HUES6 (cell line): Measurements from ENCODE around the gene SLMAP.

Source experiments
- H3K27ac ChIP-seq: 2 replicates; pipeline ENCODE4 v1.7.0; 2013; ENCODE audit warnings: low read depth, mild to moderate bottlenecking, low read length, inconsistent platforms
- H3K27me3 ChIP-seq: 2 replicates; pipeline ENCODE4 v1.6.1; 2013; ENCODE audit warnings: low read length; ENCODE audit not compliant: control insufficient read depth, insufficient read depth
- H3K36me3 ChIP-seq: 2 replicates; pipeline ENCODE4 v1.6.1; 2013; ENCODE audit warnings: low read length; ENCODE audit not compliant: control insufficient read depth, insufficient read depth
- H3K4me1 ChIP-seq: 2 replicates; pipeline ENCODE4 v1.6.1; 2013; ENCODE audit warnings: low read length; ENCODE audit not compliant: control insufficient read depth, insufficient read depth
- H3K4me3 ChIP-seq: 2 replicates; pipeline ENCODE4 v1.5.1; 2013; ENCODE audit warnings: low read depth, low read length
- H3K9ac ChIP-seq: one replicate; pipeline ENCODE4 v1.6.1; 2013; ENCODE audit warnings: mild to moderate bottlenecking, low read length
- H3K9me3 ChIP-seq: 2 replicates; pipeline ENCODE4 v1.6.1; 2013; ENCODE audit warnings: low read depth, low read length; ENCODE audit not compliant: control insufficient read depth, insufficient read depth

The SLMAP gene

DNA sequence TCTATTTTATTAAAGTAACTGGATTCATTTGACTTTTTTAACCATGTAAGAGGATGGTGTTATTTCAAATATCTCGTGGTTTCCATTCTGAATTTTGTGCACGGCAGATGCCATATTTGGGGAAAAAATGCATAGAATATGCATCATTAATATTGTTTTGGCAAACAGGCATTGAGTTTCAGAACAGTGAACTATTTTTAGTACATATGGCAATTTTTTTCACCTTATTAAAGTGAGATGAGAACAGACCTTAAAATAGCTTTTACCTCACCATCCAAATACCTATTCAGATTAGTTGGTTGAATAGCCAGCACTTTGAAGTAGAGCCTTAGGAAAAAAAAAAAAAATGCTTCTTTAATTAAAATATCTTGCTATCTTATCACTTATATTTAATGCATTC, 134.8 kb downstream of the SLMAP start:
- Histone ChIP-seq H3K27ac (no peak overlapping the region), H3K27me3 (no peaks in the 10 kb centered on the region), H3K36me3 (peaks cover 8% of the 10 kb centered on the region), H3K9ac (no peak overlapping the region), H3K4me1 (no peaks in the 10 kb centered on the region), H3K9me3 (no peaks in the 10 kb centered on the region), H3K4me3 (no peak overlapping the region)

DNA sequence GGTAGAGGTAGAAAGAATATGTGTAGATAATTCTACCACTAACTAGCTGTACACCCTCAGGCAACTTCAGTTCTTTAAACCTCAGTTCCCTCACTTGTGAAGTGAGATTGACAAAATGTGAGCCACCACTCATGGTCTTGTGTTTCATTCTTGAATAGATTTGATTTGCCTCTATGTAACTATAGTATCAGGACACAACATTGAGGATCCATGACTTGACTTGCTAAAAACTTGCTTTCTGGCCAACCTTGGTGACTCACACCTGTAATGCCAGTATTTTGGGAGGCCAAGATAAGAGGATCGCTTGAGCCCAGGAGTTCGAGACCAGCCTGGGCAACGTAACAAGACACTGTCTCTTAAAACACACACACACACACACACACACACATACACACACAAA, 136.3 kb downstream of the SLMAP start:
- Histone ChIP-seq H3K4me3 (no peak overlapping the region), H3K4me1 (no peaks in the 10 kb centered on the region), H3K9ac (no peak overlapping the region), H3K36me3 (peaks cover 15% of the 10 kb centered on the region), H3K9me3 (no peaks in the 10 kb centered on the region), H3K27me3 (no peaks in the 10 kb centered on the region), H3K27ac (no peak overlapping the region)

DNA sequence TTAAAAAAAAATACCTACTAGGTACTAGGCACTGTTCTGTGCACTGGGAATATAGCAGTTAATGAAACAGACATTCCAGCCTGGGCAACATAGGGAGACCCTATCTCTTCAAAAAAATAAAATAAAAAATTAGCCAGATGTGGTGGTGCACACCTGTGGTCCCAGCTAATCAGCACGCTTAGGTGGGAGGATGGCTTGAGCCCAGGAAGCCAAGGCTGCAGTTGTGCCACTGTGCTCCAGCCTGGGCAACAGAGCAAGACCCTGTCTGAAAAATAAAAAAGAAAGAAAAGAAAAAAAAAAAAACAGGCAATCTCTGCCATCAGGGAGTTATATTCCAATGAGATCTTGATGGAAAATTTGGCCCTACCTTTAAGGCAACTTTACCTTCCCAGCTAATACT, 137.0 kb downstream of the SLMAP start:
- H3K27me3 ChIP-seq: no peaks in the 10 kb centered on the region
- H3K9ac ChIP-seq: no peak overlapping the region
- H3K9me3 ChIP-seq: no peaks in the 10 kb centered on the region
- H3K4me3 ChIP-seq: no peak overlapping the region
- no peak overlapping the region for H3K27ac ChIP-seq
- peaks cover 11% of the 10 kb centered on the region for H3K36me3 ChIP-seq
- H3K4me1 ChIP-seq: no peaks in the 10 kb centered on the region

DNA sequence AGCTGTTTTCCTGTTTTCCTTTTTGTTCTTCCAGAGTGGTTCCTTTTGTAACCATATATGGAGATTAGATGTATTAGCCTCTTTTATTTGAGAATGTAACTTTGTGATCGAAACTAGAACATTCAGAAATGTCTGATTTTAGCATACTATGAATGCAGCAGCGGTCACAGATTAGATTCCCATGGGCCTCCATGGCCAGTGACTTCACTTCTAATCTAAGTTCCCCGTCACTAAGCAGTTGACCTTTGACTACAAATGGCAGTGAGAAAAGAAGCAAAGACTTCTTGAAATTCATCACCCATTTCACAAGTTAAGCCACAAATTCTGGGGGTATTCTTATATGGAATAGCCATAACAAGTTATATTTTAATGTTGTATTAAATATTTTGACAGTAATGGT, 137.6 kb downstream of the SLMAP start:
- Histone ChIP-seq H3K9me3 (no peaks in the 10 kb centered on the region), H3K4me3 (no peak overlapping the region), H3K27me3 (no peaks in the 10 kb centered on the region), H3K27ac (no peak overlapping the region), H3K4me1 (no peaks in the 10 kb centered on the region), H3K36me3 (peaks cover 11% of the 10 kb centered on the region), H3K9ac (no peak overlapping the region)

DNA sequence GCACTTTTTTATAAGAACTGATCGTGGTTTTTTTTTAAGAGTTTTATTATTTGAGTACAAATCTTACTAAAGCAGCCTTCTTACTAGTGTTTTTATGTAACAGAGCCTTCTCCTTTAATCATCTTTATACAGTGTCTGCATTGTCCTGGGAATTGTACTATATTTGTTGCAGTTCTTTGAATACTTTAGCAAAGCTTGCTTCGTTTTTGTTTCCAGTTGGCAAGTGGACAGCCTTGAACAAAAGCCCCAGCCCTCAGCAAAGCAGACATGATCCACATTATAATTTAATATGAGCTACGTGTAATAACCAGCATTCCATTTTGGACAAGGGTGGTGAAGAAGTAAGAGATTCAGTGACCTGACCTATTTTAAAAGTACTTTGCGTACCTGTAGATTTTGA, 139.9 kb downstream of the SLMAP start:
- peaks cover 14% of the 10 kb centered on the region for H3K36me3 ChIP-seq
- no peaks in the 10 kb centered on the region for H3K4me1 ChIP-seq
- no peak overlapping the region for H3K27ac ChIP-seq
- no peak overlapping the region for H3K4me3 ChIP-seq
- H3K9me3 ChIP-seq: no peaks in the 10 kb centered on the region
- no peaks in the 10 kb centered on the region for H3K27me3 ChIP-seq
- no peak overlapping the region for H3K9ac ChIP-seq

DNA sequence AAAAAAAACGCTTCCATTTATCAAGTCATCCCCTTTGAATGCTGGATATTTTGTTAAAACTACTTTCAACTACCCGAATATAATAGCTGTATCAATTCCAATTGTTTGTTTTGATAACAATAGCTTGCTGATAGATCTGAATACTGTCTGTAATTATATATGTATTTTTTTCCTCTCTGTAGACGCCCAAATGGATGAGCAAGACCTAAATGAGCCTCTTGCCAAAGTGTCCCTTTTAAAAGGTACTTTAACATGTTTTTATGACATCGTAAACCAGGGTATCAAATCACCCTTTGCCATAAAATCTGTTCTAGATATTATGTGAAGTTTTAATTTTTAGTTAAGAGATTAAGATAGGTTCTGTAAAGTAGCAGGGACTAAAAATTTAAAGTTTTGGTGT, 140.6 kb downstream of the SLMAP start:
- H3K9me3 ChIP-seq: no peaks in the 10 kb centered on the region
- peaks cover 14% of the 10 kb centered on the region for H3K36me3 ChIP-seq
- no peaks in the 10 kb centered on the region for H3K27me3 ChIP-seq
- no peak overlapping the region for H3K4me3 ChIP-seq
- H3K9ac ChIP-seq: no peak overlapping the region
- no peaks in the 10 kb centered on the region for H3K4me1 ChIP-seq
- H3K27ac ChIP-seq: no peak overlapping the region

DNA sequence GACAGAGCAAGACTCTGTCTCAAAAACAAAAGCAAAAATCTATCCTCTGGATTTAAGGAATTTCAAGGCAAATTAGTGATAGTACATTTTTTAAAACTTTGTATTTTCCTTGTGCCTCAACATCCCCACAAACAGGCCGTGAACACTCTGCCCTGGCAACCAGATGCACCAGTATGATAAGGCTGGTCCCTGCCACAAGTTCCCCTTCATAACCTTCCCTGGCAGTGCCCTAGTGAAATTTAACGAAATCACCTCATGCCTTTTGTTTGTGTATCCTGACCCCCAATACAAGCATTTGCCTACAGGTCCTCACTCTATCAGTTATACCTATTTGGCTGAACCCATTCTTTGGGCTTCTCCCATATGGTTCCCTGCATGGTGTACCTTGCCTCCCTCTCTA, 144.7 kb downstream of the SLMAP start:
- H3K36me3 ChIP-seq: peaks cover 14% of the 10 kb centered on the region
- H3K9ac ChIP-seq: no peak overlapping the region
- no peak overlapping the region for H3K4me3 ChIP-seq
- H3K27ac ChIP-seq: no peak overlapping the region
- H3K4me1 ChIP-seq: no peaks in the 10 kb centered on the region
- H3K9me3 ChIP-seq: no peaks in the 10 kb centered on the region
- H3K27me3 ChIP-seq: no peaks in the 10 kb centered on the region

DNA sequence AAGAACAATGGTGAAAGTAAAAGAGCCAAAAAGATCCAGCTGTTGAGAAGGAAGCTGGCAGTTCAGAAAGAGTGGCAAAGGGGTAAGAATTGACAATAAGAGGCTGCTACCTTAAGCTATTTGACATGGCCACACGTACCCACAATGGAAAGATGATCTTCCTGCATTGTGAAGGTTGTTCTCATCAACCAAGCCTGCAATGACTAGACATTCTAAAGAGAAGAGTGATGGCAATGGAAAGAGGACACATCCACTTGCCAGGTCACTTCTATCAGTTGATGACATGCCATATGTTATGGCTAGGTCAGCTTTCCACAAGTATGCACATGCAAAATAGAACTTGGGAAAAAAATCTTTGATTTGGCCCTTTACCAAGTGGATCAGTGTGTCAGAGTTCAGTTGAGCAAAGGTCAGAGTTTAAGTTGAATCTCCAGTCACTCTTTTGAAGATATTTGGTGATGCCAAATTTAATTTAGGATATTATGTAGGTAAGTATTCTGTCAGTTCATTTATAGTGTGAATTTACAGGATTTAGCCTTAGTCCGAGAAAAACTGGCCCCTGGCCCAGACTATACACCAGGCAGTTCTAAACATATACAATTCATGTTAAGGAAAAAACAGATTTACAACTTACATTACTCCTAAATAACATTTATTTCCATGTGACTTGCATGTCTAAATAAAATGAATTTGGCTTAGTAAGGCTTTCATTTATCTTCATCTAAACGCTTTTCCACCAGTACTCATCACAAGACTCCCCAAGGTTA, 147.2 kb downstream of the SLMAP start:
- Histone ChIP-seq H3K27me3 (no peaks in the 10 kb centered on the region), H3K9me3 (no peaks in the 10 kb centered on the region), H3K27ac (no peak overlapping the region), H3K9ac (no peak overlapping the region), H3K4me1 (no peaks in the 10 kb centered on the region), H3K4me3 (no peak overlapping the region), H3K36me3 (peaks cover 11% of the 10 kb centered on the region)

DNA sequence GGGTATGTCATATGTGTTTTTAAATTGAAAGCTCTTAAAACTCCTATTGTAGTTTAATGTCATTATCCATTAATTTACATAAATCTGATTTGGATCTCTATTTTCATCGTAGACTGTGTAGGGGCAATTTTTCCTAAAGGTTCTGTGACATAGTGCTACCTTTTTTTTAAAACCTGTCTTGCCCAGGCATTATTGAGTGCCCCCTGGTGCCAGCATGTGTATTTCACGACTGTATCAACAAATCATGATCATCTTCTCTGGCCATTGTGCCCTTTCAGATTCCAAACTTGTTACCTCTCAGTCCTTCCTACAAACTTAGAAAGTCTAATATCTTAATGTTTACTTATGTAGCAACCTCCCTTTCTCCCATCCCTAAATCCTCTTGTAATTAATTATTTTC, 154.9 kb downstream of the SLMAP start:
- H3K27ac ChIP-seq: no peak overlapping the region
- H3K27me3 ChIP-seq: no peaks in the 10 kb centered on the region
- H3K9me3 ChIP-seq: no peaks in the 10 kb centered on the region
- H3K4me3 ChIP-seq: no peak overlapping the region
- H3K9ac ChIP-seq: no peak overlapping the region
- peaks cover 3% of the 10 kb centered on the region; the same call in 1 of the 2 replicates for H3K4me1 ChIP-seq
- peaks cover 59% of the 10 kb centered on the region for H3K36me3 ChIP-seq

DNA sequence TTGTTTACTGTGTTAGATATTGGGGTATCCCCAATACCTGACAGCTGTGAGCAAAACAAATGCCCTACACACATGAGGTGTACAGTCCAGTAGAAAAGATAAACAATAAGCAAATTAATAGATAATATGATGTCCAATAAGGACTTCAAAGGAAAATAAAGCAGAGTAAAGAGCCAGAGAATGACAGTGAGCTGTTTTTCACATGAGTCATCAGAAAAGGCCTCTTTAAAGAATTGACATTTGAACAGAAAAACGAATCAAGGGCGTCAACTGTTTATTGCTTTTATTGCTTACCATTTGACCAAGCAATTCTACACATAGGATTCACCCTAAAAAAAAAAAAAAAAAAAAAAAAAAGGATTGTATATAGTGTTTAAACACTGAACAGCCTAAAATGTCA, 155.5 kb downstream of the SLMAP start:
- H3K4me1 ChIP-seq: peaks cover 3% of the 10 kb centered on the region; the same call in 1 of the 2 replicates
- no peak overlapping the region for H3K4me3 ChIP-seq
- H3K9me3 ChIP-seq: no peaks in the 10 kb centered on the region
- H3K27ac ChIP-seq: no peak overlapping the region
- H3K36me3 ChIP-seq: peaks cover 65% of the 10 kb centered on the region
- no peak overlapping the region for H3K9ac ChIP-seq
- H3K27me3 ChIP-seq: no peaks in the 10 kb centered on the region

DNA sequence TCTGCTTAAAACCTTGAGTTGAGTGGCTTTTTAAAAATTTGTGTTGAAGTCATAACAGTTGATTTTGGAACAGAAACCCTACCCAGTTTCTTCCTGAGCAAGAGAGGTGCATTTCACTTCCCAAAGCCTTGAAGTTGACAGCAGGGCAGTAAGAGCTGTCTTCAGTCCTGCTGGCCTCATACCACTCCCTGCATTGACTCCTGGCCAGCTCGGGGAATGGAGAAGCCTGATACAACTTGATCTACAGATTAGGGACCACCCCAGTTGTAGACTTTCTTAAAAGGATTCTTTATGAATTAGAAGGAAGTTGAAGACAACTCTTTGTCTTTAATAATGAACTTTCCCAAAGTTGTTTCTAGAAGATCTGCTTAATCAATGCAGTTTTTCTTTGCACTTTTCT, 161.5 kb downstream of the SLMAP start:
- Histone ChIP-seq H3K4me1 (no peaks in the 10 kb centered on the region), H3K27ac (no peak overlapping the region), H3K4me3 (no peak overlapping the region), H3K27me3 (no peaks in the 10 kb centered on the region), H3K36me3 (peaks cover 57% of the 10 kb centered on the region), H3K9ac (no peak overlapping the region), H3K9me3 (no peaks in the 10 kb centered on the region)
